Prostate gland (tissue), 2 donors: ENCODE results near the gene LMAN2. TPM values are rescaled to one million over a fixed set of nuclear protein-coding genes. Genes with fewer than 3 reads are reported as not detected.
A peak's percentile ranks its signal among the peaks of the same experiment; 100 is the strongest.

ENCODE experiments used
- DNase-seq: peaks from one replicate; pipeline ENCODE4 v3.0.0-alpha.2; 2019; ENCODE audit warnings: low spot score
- H3K27ac ChIP-seq, 2 donors: fragments of 200-600 bp; sonication (generic); 2 replicates each; pipeline ENCODE4 v1.5.1; 2017 to 2019
- H3K27me3 ChIP-seq: fragments of 200-600 bp; sonication (generic); replicated peaks from 2 replicates; pipeline ENCODE4 v1.5.1; 2019; ENCODE audit not compliant: insufficient read depth
- H3K36me3 ChIP-seq, 2 donors: fragments of 200-600 bp; sonication (generic); 1 replicate in 1 of 2; 2 replicates in 1 of 2; pipeline versions ENCODE4 v1.5.1 to v1.8.1; 2017 to 2019
- H3K4me1 ChIP-seq: fragments of 200-600 bp; sonication (generic); replicated peaks from 2 replicates; pipeline ENCODE4 v1.5.1; 2019
- H3K4me3 ChIP-seq, 2 donors: fragments of 200-600 bp; sonication (generic); 2 replicates each; pipeline ENCODE4 v1.5.1; 2017 to 2019
- H3K9me3 ChIP-seq: fragments of 200-600 bp; sonication (generic); 2 replicates; pipeline ENCODE4 v1.5.1; 2017
- CTCF ChIP-seq, 4 experiments: fragments of 200-600 bp in 2 of 4; fragments of 450-650 bp in 2 of 4; sonication (generic) in 2 of 4; IDR thresholded peaks; 1 replicate in 3 of 4; 2 replicates in 1 of 4; pipeline ENCODE4 v1.5.1; 2016 to 2019; ENCODE audit warnings: antibody characterized with exemption in 4 of 4, mild to moderate bottlenecking in 2 of 4, moderate library complexity in 2 of 4
- POLR2A ChIP-seq: fragments of 450-650 bp; IDR thresholded peaks from one replicate; pipeline ENCODE4 v1.6.1; 2016; ENCODE audit warnings: antibody characterized with exemption, mild to moderate bottlenecking
- POLR2AphosphoS5 ChIP-seq: sonication (generic); formaldehyde crosslinking; IDR thresholded peaks from one replicate; pipeline ENCODE4 v1.6.1; 2017; ENCODE audit warnings: antibody characterized with exemption
- WGBS: methylation state at CpG from one replicate; pipeline ENCODE4 v1.1.5; 2018; 5-methylcytosine and 5-hydroxymethylcytosine counted together
- intact Hi-C: fragments of 100-400 bp; cut with DNase I; formaldehyde crosslinking; loops from one replicate; pipeline ENCODE4 v1.14.2; 2022
- total RNA-seq, 2 donors: library from RNA; depleted of rRNA; stranded (reverse); fragments of >200 nt; gene quantifications; one replicate each; pipeline ENCODE4 v1.1.0, GENCODE V29; 2016

Gene LMAN2
- total RNA-seq, 2 donors from 2014 or later = 350 to 369 TPM

- intact Hi-C loops = no loop called here
- Histone ChIP-seq H3K4me1 (no peaks in the 10 kb centered on the region), H3K27me3 (no peaks in the 10 kb centered on the region), H3K27ac (peak overlapping the region; percentile 72 to 77), H3K36me3 (no peaks in the 10 kb centered on the region), H3K4me3 (no peak overlapping the region), H3K9me3 (no peaks in the 10 kb centered on the region)
- TF ChIP-seq POLR2AphosphoS5 (no peak), CTCF (IDR thresholded peaks at IDR 0.05) (no peak), POLR2A (no peak)
- WGBS = 36% methylated on average over 5 of the region's 5 CpGs
- DNase-seq = no peak
These were observed 22.7 kb upstream of the LMAN2 start for GRCh38 chr5:177374211-177374610.

GRCh38 chr5:177373806-177374205, 22.3 kb upstream of the LMAN2 start:
- no peaks in the 10 kb centered on the region for H3K36me3 ChIP-seq
- H3K27me3 ChIP-seq = no peaks in the 10 kb centered on the region
- whole genome bisulfite sequencing = 36% methylated on average over 6 of the region's 6 CpGs
- peak; percentile 36 for TF ChIP-seq POLR2A
- peak in 1 of 4 experiments; percentile 12 for TF ChIP-seq CTCF (IDR thresholded peaks at IDR 0.05)
- peak; percentile 63 for TF ChIP-seq POLR2AphosphoS5
- peak overlapping the region; percentile 72 to 77 for H3K27ac ChIP-seq
- intact Hi-C loops = no loop called here
- H3K4me3 ChIP-seq = no peak overlapping the region
- H3K4me1 ChIP-seq = no peaks in the 10 kb centered on the region
- no peaks in the 10 kb centered on the region for H3K9me3 ChIP-seq
- DNase-seq = peak; percentile 85

GRCh38 chr5:177372910-177373309, 21.4 kb upstream of the LMAN2 start:
- Histone ChIP-seq H3K27ac (peak overlapping the region in 1 of 2 donors; percentile 77), H3K9me3 (no peaks in the 10 kb centered on the region), H3K36me3 (no peaks in the 10 kb centered on the region), H3K4me3 (no peak overlapping the region), H3K4me1 (no peaks in the 10 kb centered on the region), H3K27me3 (no peaks in the 10 kb centered on the region)
- TF ChIP-seq POLR2AphosphoS5 (no peak), CTCF (IDR thresholded peaks at IDR 0.05) (no peak), POLR2A (no peak)
- intact Hi-C loops = no loop called here
- WGBS = 75% methylated on average over 6 of the region's 6 CpGs
- no peak for DNase-seq

GRCh38 chr5:177372034-177372896, 20.8 kb upstream of the LMAN2 start:
- H3K9me3 ChIP-seq = no peaks in the 10 kb centered on the region
- H3K27me3 ChIP-seq = no peaks in the 10 kb centered on the region
- no peak overlapping the region for H3K4me3 ChIP-seq
- intact Hi-C loops = no loop called here
- no peak for TF ChIP-seq POLR2A
- H3K4me1 ChIP-seq = peaks cover 3% of the 10 kb centered on the region
- DNase-seq = no peak
- H3K36me3 ChIP-seq = no peaks in the 10 kb centered on the region
- 60% methylated on average over 12 of the region's 12 CpGs for WGBS
- H3K27ac ChIP-seq = peak overlapping the region in 1 of 2 donors; percentile 77

GRCh38 chr5:177371120-177372033, 19.9 kb upstream of the LMAN2 start:
- intact Hi-C loops = no loop called here

More at GRCh38 chr5:177371120-177372033, 19.9 kb upstream of the LMAN2 start:
- TF ChIP-seq CTCF (IDR thresholded peaks at IDR 0.05) = no peak
- no peak for TF ChIP-seq POLR2AphosphoS5
- no peak for TF ChIP-seq POLR2A
- Histone ChIP-seq H3K9me3 (no peaks in the 10 kb centered on the region), H3K4me1 (peaks cover 4% of the 10 kb centered on the region), H3K36me3 (no peaks in the 10 kb centered on the region), H3K27ac (peak overlapping the region; percentile 76 to 77), H3K4me3 (peak overlapping the region; percentile 35 to 38), H3K27me3 (no peaks in the 10 kb centered on the region)
- WGBS = 52% methylated on average over 22 of the region's 26 CpGs
- no peak for DNase-seq
